LNCaP clone FGC (cell line): ENCODE results near the gene TMCC3.
A peak's percentile ranks its signal among the peaks of the same experiment; 100 is the strongest.
"Not testable (repeated sequence)": the region's sequence is repeated elsewhere in the genome, so short reads cannot be mapped to it uniquely, and the experiment has no call there.

Experiments used
- DNase-seq: peaks from one replicate; pipeline ENCODE4 v3.0.0-alpha.2; 2011; ENCODE audit warnings: low read depth
- H3K4me3 ChIP-seq: 2 replicates; pipeline ENCODE4 v1.5.1; 2011; ENCODE audit warnings: mild to moderate bottlenecking, low read depth, low read length, control low read depth
- TF ChIP-seq, protein P1 (sequence below): IDR thresholded peaks from 2 replicates; pipeline ENCODE4 v1.5.1; 2012; ENCODE audit warnings: mild to moderate bottlenecking; ENCODE audit not compliant: control insufficient read depth, insufficient read depth; ENCODE audit errors: extremely low read depth

The TMCC3 gene, protein sequence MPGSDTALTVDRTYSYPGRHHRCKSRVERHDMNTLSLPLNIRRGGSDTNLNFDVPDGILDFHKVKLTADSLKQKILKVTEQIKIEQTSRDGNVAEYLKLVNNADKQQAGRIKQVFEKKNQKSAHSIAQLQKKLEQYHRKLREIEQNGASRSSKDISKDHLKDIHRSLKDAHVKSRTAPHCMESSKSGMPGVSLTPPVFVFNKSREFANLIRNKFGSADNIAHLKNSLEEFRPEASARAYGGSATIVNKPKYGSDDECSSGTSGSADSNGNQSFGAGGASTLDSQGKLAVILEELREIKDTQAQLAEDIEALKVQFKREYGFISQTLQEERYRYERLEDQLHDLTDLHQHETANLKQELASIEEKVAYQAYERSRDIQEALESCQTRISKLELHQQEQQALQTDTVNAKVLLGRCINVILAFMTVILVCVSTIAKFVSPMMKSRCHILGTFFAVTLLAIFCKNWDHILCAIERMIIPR

DNA sequence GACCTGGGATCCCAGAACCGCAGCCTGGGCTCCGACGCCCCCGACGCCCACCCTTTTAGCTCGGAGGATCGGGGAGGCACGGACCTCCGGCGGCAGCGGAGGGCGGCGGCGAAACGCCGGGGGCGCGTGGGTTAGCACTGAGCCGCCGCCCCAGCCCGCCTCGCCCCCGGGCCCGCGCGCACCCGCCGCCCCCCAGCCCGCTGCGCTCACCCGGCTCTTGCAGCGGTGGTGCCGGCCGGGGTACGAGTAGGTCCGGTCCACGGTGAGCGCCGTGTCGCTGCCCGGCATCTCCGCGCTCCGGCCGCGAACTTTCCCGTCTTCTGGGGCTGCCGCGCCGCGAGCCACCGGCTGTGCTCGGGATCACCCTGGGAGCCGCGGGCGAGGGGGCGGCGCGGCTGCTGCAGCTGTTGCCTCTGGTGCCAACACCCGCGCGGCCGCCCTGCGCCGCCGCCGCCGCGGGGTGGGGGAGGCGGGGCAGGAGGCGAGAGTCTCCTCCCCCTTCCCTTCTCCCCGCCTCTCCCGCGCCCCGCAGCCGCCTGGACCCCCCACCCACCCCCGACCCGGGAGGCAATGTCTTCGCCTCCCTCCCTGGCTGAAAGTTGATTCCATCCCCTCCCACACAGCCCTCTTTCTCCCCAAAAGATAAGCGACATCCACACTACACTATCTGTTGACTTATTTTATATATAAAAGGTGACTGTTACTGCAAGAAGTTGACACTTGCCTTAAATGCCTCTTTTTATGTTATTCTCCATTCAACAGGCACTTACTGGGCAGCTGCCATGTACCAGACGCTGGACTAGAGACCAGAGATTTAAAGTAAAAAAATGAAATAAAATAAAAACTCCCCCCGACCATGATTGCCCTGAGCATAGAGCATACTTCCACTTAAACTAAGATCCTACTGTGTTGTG is at the start of gene TMCC3:
Gene TMCC3 (minus strand): TSS at position 415 of the 914 bp plus-strand sequence. CDS start 127 bp downstream, at position 288.
- TF ChIP-seq, protein P1, sequence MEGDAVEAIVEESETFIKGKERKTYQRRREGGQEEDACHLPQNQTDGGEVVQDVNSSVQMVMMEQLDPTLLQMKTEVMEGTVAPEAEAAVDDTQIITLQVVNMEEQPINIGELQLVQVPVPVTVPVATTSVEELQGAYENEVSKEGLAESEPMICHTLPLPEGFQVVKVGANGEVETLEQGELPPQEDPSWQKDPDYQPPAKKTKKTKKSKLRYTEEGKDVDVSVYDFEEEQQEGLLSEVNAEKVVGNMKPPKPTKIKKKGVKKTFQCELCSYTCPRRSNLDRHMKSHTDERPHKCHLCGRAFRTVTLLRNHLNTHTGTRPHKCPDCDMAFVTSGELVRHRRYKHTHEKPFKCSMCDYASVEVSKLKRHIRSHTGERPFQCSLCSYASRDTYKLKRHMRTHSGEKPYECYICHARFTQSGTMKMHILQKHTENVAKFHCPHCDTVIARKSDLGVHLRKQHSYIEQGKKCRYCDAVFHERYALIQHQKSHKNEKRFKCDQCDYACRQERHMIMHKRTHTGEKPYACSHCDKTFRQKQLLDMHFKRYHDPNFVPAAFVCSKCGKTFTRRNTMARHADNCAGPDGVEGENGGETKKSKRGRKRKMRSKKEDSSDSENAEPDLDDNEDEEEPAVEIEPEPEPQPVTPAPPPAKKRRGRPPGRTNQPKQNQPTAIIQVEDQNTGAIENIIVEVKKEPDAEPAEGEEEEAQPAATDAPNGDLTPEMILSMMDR, result no peak

DNA sequence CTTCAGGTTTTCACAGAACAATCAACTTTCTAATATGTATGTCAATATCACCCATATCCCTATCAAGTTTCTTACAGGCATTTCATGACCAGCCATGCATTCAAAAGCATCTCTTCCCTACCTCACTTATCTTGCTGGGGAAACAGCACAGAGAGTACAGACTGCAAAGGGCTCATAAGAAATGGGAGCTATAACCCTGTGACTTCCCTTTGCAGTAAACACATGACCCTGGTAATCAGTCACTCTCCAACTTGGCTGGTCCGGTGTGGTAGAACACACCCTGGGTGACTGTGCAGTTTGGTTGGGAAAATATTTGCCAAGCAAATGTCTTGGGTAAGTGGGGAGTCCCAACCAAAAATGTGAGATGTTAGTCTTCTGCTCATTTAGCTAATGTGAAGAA is 49.4 kb upstream of the TMCC3 start:
- no peak for DNase-seq
- TF ChIP-seq, protein P1, result no peak
- no peak overlapping the region for H3K4me3 ChIP-seq

More for the DNA sequence above, at the start of gene TMCC3:
- DNase-seq, result no peak
- peak within 1 kb of the TSS; percentile 35 for H3K4me3 ChIP-seq

DNA sequence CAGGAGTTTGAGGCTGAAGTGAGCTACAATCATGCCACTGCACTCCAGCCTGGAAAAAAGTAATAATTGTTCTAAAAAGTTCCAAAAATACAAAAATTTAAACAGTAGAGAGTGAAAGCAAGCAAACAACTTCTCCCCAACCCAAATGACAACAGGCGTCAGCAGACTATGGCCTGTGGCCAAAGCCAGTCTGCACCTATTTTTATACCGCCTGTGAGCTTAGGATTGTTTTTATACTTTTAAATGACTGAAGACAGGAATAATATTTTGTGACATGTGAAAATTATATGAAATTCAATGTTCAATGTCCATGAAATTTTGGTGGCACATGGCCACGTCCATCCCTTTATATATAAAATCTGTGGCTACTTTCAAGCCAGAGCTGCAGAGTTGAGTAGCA is 48.2 kb upstream of the TMCC3 start:
- no peak overlapping the region for H3K4me3 ChIP-seq
- no peak for DNase-seq
- TF ChIP-seq, protein P1, result no peak

DNA sequence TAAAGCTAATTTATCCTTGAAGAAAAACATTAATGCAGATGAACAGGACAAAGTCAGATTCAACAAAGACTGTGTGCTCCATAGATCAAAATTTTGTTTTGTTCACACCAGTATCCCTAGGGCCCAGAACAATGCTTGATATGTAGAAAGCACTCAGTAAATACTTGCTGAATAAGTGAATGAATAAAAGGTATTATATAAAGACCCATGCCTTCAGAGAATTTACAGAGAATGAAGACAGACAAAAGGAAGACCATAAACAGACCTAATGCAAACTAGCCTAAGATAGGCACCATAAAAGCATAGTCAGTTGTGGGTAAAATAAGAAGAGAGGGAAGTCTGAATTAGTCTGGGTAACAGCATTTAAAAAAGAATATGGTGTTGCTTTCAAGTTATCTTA is 47.3 kb upstream of the TMCC3 start:
- DNase-seq, result no peak
- H3K4me3 ChIP-seq, result no peak overlapping the region
- TF ChIP-seq, protein P1, result no peak

DNA sequence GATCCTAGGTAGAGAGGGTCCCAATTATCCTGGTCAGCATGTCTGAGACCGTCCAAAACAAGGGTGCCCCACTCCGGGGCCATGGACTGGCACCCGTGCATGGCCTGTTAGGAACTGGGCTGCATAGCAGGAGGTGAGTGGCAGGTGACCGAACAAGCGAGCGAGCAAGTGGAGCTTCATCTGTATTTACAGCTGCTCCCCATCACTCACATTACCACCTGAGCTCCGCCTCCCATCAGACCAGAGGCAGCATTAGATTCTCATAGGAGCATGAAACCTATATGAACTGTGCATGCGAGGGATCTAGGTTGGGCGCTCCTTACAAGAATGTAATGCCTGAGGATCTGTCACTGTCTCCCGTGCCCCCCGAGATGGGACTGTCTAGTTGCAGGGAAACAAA is 44.4 kb upstream of the TMCC3 start:
- TF ChIP-seq, protein P1, result no peak
- DNase-seq, result no peak
- H3K4me3 ChIP-seq, result no peak overlapping the region

DNA sequence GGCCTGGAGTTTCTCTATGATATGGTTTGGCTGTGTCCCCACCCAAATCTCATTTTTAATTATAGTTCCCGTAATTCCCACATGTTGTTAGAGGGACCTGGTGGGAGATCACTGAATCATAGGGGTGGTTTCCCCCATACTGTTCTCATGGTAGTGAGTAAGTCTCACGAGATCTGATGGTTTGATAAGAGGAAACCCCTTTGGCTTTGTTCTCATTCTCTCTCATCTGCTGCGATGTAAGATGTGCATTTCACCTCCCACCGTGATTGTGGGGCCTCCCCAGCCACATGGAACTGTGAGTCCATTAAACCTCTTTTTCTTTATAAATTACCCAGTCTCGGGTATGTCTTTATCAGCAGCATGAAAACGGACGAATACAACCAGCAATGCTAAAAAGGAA is 42.5 kb upstream of the TMCC3 start:
- DNase-seq, H3K4me3 ChIP-seq: not testable (repeated sequence)

DNA sequence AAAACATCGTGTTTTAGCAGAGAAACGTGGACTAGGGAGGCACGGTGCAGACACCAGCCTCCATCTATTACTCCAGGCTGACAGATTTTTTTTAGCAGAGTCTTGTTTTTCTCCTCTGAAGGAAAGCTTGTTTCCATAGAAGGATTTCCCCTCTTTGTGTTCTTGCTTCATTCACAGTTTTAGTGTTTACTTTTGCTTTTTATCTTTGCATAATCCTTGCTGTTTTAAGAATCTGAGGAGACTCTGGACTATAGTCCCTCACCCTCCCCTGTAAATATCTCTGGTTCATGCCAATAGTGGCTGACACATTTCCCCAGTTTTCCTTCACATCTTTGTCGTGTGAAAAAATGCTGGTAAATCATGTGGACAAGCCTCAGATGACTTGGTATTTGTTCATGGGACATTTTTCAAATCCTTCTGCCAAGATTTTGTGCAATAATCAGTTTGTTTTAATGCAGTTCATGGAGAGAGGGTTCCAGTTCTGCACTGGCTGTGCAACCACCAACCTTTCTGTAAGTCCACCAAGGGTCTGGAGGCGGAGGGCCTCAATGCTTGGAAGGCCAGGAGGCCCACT is 39.9 kb upstream of the TMCC3 start:
- no peak overlapping the region for H3K4me3 ChIP-seq
- TF ChIP-seq, protein P1, result no peak
- no peak for DNase-seq
